NCI-H345 treated with DMSO at 0.1 percent for 48 hours (cell line): ENCODE measurements around the gene SPINK2.

Experiments used
- DNase-seq: peaks from one replicate; lab custom pipeline; 2025; ENCODE audit not compliant: unreplicated experiment; lab: John Stamatoyannopoulos, UW

Gene SPINK2

DNA sequence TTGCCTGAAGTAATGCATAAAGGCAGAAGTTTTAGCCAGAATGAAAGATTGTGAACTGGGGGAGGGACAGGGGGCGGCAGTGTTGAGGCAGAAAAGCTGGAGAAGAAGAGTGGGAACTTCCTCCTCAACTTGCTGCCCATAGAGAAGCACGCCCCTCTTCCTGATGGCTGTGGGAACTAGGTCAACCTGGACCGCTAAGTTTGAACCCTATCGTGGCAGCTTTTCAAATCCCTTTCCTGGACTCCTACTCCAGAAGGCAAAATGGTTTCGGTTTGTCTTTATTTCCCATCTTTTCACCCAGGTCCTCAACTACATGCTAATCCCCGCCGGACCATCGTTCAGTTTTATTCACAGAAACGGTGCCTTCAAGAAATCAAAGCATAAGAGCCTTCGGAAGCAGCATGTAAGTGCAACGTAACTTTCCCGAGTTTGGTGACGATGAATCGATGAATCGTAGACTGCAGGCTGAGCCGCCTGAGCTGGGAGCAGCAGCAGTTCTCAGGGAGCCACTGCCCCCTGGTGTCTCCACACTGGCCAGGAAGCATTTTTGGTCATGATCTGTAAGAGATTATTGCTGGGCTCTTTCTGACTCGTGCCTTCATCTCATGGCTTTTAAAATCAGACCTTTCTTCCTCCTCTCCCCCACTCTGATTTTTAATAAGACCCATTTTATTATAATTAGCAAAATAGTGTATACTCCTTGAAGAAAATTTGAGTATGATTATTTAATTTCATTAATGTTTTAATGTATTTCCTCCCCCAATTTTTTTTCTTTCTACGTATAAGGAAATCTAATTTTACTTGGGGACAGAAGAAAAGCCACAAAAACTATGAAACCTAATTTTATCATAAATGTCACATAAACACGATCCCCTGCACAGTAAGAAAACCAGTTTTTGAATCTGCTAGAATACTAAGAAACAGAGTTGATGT is 21.4 kb downstream of the SPINK2 start:
- DNase-seq = peak; percentile 73

DNA sequence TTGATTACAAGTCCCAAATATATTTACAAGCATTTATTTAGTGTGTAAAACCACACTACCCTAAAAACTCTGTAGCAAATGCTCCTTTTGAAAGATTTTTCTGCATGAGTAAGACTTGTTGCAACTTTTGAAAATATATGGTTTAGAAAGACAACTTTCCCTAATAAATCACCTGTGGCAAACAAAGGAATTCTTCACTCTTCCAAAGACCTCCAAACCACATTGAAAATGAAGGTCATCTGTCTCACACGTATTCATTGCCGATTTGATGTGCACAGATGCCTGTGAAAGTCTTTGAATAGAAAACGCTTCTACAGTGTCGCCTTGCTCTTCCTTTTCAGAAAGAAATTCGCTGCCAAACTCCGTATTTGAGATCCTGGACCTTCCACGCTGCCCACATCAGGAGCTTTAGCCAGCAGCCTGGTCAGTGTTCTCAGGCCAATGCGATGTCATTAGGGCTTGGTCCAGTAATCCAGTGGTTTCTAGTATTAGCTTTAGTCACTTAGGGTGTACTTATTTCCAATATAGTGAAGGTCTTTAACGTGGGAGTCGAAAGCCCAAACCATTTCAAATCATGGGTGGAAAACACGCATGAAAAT is 22.2 kb downstream of the SPINK2 start:
- no peak for DNase-seq

DNA sequence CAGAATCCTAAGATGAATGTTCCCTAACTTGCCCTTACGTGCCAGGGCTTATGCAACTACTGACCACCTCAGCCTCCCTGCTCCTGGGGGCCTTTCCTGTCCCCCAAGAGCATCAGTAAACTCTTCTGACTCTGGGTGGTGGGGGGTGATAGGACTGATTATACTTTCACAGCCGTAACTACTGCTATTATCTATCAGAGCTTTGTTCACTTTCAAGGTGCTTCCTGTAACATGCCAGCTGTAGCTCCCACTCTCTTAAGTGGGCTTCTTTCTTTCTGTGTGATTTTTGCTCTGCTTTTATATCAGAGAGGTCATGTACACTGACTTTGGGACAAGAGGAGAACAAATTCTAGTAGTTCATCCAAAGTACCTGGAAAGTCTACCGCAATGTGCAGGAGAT is 25.3 kb downstream of the SPINK2 start:
- no peak for DNase-seq

DNA sequence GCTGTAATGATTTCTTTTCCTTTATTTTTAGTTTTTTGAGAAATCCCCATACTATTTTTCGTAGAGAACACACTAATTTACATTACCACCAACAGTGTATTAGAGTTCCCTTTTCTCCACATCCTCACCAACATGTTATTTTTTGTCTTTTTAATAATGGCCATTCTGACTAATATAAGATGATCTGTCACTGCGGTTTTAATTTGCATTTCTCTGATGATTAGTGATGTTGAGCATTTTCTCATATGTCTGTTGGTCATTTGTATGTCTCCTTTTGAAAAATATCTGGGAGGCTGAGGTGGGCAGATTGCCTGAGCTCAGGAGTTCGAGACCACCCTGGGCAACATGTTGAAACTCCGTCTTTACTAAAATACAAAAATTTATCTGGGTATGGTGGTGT is 30.2 kb downstream of the SPINK2 start:
- no peak for DNase-seq

DNA sequence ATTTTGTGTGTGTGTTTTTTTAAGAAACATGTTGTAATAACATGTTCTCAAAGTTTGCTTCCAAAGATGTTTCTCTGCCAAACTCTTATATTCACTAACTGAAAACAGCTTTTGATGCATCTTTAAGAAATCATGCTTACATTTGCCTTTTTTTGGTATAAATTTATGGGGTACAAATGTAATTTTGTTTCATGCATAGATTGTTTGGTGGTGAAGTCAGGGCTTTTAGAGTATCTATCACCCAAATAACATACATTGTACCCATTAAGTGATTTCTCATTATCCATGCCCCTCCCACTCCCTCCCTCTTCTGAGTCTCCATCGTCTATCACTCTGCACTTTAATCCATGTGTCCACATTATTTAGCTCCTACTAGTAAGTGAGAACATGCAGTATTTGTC is 30.8 kb downstream of the SPINK2 start:
- DNase-seq = no peak

DNA sequence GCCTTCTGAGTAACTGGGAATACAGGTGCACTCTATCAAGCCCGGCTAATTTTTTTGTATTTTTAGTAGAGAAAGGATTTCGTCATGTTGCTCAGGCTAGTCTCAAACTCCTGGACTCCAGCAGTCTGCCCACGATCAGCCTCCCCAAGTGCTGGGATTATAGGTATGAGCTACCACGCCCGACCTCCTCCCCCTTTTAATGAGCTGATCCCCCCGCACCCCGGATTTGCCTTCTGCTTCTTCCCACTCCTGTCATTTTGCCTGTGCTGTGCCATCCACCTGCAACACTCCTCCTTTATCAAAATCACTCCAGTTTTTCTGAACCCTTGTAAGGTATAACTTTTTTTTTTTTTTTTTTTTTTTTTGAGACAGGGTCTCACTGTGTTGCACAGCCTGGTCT is 33.4 kb downstream of the SPINK2 start:
- DNase-seq = no peak

DNA sequence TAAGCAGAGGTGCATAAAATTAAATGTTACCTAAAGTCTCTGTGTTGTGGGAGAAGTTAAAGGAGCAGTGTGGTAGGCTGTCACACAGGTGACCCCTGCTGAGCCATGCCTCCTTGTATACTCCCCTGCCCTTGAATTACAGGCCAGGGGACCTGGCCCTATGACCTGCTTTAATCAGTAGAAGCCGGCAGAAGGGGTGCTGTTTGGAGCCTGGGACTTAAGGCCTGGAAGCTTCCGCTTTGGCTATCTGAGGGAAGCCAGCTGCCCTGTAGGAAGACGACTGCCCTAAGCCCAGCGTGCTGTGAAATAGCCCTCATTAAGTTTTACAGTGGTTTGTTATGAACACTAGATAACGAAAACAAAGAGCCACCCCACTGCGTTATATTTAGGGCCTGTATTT is 34.1 kb downstream of the SPINK2 start:
- no peak for DNase-seq

DNA sequence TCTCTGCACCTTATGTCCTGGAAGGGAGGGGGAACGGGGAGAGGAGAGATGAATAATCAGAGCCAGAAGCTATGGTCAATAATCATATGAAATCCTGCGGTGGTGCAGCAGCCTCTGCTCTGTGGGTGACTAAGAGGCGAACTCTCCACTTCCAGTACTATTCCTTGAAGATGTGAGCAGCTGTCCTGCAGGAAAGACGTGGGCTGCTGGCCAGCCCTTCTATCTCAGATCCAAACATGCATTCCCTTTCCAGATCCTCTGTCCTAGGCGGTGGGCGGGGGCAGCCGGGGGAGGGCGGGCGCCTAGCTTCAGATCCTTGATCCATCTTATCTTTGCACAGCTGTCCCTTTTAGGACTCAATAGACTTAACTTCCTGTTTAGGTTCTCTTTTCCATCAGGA is 34.5 kb downstream of the SPINK2 start:
- DNase-seq = no peak

DNA sequence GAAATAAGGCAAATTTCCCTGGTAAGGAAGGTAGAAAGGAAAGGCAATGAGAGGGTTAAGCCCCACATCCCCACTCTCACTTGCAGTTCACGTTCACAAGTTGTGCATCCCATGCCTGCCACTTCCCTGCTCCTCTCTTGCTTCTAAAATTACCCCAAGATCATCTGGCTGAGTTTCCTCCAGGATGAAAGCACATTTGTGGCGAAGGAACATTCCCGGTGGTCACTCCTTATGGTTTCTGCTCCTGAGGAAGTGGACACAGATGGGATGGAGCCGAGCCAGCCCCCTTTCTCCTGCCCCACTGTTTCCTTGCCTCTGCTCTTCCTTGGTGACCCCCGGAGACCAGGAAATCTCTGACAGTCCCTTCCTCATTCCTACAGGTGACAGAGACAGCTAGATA is 37.5 kb downstream of the SPINK2 start:
- no peak for DNase-seq

DNA sequence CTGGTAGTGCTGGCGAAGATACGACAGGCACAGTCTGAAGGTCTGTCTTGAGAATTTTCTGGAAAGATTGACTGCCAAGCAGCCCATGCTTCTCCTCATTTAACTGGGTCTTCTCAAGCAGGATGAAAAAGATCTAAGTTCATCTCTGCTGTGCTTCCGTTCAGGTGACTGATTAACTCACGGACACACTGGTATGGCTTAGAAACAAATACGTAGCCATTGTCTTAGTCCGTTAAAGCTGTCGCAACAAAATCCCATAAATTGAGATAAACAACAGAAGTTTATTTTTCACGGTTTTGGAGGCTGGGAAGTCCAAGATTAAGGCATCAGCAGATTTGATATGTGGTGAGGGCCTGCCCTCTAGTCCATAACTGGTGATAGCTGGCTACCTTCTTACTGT is 39.5 kb downstream of the SPINK2 start:
- no peak for DNase-seq

DNA sequence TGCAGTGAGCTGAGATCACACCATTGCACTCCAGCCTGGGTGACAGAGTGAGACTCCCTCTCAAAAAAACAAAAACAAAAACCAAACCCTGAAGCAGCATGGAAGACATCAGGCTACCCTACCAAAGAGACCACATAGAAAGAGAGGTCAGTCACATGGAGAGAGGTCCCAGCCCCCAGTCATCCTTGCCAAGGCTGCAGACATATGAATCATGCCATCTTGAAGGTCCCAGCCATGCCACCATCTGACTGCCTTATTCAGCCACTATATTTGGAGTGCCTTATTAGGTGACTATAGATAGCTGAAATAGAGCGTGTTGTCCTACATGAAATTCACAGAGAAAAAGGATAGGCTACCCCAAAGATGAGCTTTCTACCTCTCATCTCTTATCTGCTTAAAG is 48.2 kb downstream of the SPINK2 start:
- DNase-seq = no peak

DNA sequence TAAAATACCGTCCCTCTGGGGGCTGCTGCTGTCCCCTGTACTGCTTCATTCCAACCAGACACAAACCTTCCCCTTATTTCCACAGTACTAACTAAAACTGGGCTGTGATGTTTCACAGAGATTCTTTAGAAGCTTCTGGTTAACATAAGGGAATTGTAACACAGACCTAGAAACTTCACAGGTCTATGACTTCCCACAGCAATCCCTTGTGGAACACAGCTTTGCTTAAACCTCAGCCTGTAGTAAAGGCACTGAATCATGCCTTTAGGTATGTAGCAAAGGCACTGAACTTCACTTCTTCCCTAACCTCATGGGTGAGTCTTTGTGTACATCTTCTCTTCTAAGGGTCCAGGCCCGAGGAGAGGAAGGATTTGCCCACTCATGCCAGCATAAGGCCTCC is 49.4 kb downstream of the SPINK2 start:
- no peak for DNase-seq

DNA sequence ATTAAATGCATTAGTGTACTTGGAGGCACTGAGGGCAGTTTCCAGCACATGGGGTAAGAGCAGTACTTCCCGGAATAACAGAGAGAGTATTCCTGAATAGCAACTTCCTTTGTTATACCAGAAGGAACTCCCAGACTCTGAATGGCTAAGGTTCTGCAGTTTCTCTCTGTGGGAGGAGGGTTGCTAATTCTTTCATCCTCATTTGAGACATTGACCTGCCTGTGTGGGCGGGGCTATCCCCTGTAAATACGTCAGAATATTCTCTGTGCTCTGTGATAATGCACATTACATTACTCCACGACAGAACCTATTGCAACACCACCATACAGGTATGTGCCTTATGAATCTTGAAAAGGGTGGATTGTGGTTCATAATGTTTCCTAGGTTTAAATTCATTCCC is 52.7 kb downstream of the SPINK2 start:
- no peak for DNase-seq

DNA sequence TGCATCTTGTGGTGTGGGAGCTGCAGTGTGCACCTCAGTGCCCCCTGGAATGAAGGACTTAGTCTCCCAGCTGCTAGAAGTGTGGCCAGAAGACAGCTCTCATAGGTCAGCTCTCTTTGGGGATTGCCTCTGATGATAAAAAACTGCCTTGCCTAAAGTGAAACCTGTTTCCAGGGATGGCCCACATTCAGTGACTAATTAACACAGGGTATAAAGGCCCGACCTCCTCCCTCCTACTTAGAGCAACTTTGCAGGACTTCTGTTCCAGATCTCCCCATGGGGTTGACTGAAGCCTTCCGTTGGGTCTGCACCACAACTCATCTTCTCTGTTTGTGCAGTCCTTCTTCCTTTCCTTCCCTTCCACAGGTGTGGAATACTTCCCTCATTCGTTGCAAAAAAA is 53.2 kb downstream of the SPINK2 start:
- no peak for DNase-seq

DNA sequence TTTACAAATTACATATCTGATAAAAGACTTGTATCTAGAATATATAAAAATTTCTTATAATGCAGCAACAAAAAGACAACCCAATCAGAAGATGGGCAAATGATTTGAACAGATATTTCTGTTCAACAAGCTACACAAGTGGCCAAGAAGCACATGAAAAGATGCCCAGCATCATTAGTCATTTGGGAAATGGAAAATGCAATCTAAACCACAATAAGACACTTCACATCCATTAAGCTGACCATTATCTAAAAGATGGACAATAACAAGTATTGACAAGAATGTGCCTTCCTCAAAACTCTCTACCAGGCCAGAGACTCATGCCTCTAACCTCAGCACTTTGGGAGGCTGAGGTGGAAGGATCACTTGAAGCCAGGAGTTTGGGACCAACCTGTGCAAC is 53.9 kb downstream of the SPINK2 start:
- DNase-seq = no peak

DNA sequence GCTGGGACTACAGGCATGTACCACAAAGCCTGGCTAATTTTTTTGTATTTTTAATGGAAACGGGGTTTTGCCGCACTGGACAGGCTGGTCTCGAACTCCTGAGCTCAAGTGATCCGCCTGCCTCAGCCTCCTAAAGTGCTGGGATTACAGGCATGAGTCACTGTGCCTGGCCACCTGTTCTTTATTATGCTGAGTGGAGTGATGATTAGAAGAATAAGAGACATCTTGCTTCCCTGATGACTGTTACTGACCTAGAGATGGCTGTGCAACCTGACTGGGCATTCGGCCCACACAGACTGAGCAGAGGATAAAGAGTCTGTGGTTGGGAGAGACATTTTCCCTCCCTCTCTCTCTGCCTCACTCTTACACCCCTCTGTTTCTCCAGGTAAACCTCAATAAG is 56.7 kb downstream of the SPINK2 start:
- no peak for DNase-seq

DNA sequence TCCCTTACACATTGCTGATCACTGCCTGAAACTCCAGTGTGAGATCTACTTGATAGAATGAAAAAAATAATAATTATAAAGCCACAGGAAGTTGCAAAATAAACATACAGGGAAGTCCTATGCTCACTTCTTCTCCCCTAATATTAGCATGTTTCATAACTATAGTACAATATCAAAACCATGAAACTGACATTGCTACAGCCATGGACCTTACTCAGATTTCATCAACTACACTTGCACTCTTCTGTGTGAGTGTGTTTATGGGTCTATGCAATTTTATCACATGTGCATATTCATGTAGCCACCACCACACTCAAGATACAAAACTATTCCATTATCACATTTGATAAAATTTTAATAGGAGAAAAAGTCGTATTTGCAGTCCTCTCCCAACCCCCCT is 57.3 kb downstream of the SPINK2 start:
- no peak for DNase-seq

DNA sequence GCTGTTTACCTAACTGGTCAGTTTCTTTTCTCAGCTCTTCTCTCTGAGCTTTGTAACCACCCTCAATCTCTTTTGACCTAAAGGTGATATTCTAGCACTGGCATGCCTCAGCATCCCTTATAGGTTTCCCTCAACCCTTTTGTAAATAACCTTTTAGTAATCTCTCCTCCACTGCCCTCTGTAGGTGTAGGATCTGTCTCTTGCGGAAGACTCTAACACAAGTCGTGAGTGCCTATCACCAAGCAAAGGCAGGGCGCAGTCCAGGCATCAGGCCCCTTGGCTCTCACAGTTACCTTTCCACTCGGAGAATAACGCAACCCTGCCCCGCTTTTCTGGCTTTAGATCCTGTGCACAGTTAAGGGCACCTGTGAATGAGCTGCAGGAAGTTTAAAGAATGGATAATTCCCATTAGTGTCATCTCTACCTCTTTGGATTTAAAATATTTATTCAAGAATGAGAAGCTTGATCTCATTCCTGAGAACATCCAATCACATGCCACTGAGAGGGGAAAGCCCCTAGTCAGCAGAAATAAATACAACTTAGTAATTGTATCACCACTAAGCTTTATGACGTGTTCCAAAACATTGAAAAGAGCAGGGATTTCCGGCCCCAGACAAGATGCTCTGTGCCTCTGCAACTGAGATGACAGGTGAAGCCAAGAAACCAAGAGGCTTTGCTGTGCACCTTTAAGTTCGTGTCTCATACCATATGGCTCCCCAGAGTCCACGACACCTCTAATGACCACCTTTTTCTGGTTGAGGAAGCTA is 58.8 kb downstream of the SPINK2 start:
- no peak for DNase-seq

DNA sequence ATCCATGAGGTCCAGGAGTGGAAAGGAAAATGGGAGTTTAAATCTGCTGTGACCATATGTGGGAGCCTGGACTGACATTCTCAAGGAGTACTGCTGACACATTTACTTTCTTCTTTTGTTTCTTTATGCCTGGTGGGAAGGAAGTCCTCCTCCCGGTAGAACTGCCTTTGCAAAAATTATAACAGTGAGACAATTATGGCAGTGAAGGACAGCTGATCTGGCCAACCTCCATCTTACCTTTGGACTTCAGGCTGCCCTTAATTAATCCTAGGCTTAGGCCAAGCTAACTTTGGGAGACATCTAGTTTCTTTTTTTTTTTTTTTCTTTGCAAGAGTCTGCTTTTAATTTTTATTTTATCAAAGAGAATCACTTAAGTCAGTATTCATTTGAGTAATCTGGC is 61.3 kb downstream of the SPINK2 start:
- no peak for DNase-seq
